ENCODE data around the gene RCCD1. TPM values are rescaled to one million over a fixed set of nuclear protein-coding genes. Genes with fewer than 3 reads are reported as not detected.
A peak's percentile ranks its signal among the peaks of the same experiment; 100 is the strongest.

RCCD1 gene
- total and polyA plus RNA-seq, 9 of the 15 experiments (the other 6 are each of a cell fraction or from before 2014, with no cell fraction given) = 11.1 to 51.4 (median 24.7) TPM

DNA sequence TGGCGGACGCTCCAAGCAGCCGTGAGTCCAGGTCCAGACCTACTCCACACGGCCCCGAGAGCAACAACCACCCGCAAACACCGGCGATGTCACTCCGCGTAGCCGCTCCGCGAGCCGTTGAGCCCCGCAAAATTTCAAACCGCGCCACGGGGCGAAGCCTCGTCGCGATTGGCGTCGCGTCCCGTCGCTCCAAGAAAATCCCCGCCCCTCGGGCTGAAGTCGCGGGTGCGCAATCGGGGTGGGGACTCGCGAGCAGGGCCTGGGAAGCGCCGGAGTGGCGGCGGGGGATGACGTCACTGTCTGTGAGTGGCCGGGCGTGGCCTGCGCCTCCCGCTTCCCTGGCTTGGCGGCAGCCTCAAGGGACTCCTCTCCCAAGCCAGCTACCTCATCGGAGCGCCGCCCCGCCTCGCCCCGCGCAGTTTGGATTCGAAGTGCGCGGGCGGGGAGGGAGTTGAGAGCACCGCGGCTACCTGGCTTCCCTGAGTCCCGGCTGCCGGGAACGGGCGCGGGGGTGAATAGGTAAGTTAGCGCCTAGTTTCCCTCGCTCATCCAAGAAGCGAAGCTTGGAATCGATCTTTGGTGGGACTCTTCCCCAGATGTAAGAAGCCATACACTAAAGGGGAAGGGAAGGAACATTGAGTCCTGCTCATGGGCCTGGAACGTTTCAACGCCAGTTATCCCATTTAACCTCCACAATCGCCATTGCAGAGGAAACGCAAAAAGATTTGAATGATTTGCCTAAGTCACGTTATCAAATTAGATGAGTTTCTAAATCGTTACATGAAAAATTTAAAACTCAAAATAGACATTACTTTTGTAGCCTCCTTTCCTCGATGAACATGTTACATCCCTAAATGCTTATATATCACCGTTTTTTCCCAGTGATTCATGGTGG, 40.0 kb downstream of the RCCD1 start, which contains the start of gene PRC1 (continued):
- TF ChIP-seq FOXA1 (IDR thresholded peaks at IDR 0.05; ENCODE audit: borderline replicate concordance) (no peak), ELF1 (tag; IDR thresholded peaks at IDR 0.05) (peak; percentile 56; the same call in 1 of the 2 replicates), DLX4 (CRISPR knock-in tag; IDR thresholded peaks at IDR 0.05) (no peak), KAT8 (IDR thresholded peaks at IDR 0.05; ENCODE audit: low read depth) (no peak), CAMTA2 (CRISPR knock-in tag; conservative IDR thresholded peaks at IDR 0.05) (0 out of 2 replicates have a peak, but pooled peaks have one; percentile 31), OTX1 (CRISPR knock-in tag; IDR thresholded peaks at IDR 0.05) (no peak), SRF (CRISPR knock-in tag; IDR thresholded peaks at IDR 0.05) (peak in 1 of 2 experiments; percentile 75; a peak in 2 of 4 replicates), PTBP1 (IDR thresholded peaks at IDR 0.05; ENCODE audit: low read depth, low read length) (0 out of 2 replicates have a peak, but pooled peaks have one; percentile 45), NCOA6 (IDR thresholded peaks at IDR 0.05) (no peak), EHMT2 (IDR thresholded peaks at IDR 0.05) (no peak), RBM39 (optimal IDR thresholded peaks at IDR 0.05; ENCODE audit: low read depth, low read length) (no peak), HNRNPL (IDR thresholded peaks at IDR 0.05; ENCODE audit: low read depth, low read length) (peak; percentile 54; the same call in 1 of the 2 replicates), ZNF583 (CRISPR knock-in tag; IDR thresholded peaks at IDR 0.05) (no peak), HSF4 (CRISPR knock-in tag; IDR thresholded peaks at IDR 0.05; ENCODE audit: borderline replicate concordance) (no peak), KDM5B (IDR thresholded peaks at IDR 0.05; ENCODE audit: insufficient replicate concordance, low read depth, low read length) (peak; percentile 88), ATF1 (CRISPR knock-in tag; IDR thresholded peaks at IDR 0.05) (peak; percentile 88), ATF1 (tag; IDR thresholded peaks at IDR 0.05) (peak; percentile 99), TBP (optimal IDR thresholded peaks at IDR 0.05; ENCODE audit: low read depth, low read length) (peak; percentile 80), ZNF696 (CRISPR knock-in tag; conservative IDR thresholded peaks at IDR 0.05) (no peak), SOX6 (IDR thresholded peaks at IDR 0.05) (peak; percentile 35; the same call in 1 of the 2 replicates), ZNF444 (CRISPR knock-in tag; IDR thresholded peaks at IDR 0.05) (no peak), ZNF217 (CRISPR knock-in tag; IDR thresholded peaks at IDR 0.05) (no peak), RFX1 (IDR thresholded peaks at IDR 0.05) (no peak), RBBP5 (IDR thresholded peaks at IDR 0.05; ENCODE audit: borderline replicate concordance, insufficient read depth, low read length, poor library complexity, severe bottlenecking) (peak; percentile 94), PRMT5 (CRISPR knock-in tag; IDR thresholded peaks at IDR 0.05) (no peak), POLR2G (IDR thresholded peaks at IDR 0.05; ENCODE audit: low read depth, low read length) (peak; percentile 93), PPARD (CRISPR knock-in tag; IDR thresholded peaks at IDR 0.05) (no peak), DDX20 (tag; IDR thresholded peaks at IDR 0.05; ENCODE audit: low read depth) (no peak), SAFB (IDR thresholded peaks at IDR 0.05; ENCODE audit: borderline replicate concordance, low read depth, low read length) (peak; percentile 66)

Data from K562 (cell line).